ENCODE measurements around the gene OCA2. TPM values are rescaled to one million over a fixed set of nuclear protein-coding genes. Genes with fewer than 3 reads are reported as not detected.

OCA2 gene
- total and polyA plus RNA-seq, 2 of the 8 experiments (the other 6 are each of a cell fraction or from before 2014, with no cell fraction given) = 0.20 TPM

GRCh38 chr15:27970661-27971392 is 128.3 kb downstream of the OCA2 start:
- no peak for DNase-seq (ENCODE audit: low read depth in 1 of 2, low spot score in 2 of 2)
- TF ChIP-seq TEAD4 (IDR thresholded peaks at IDR 0.05; ENCODE audit: low read depth, low read length) = no peak
- TF ChIP-seq SP2 (IDR thresholded peaks at IDR 0.05; ENCODE audit: low read length) = no peak
- TF ChIP-seq ZNF274 (IDR thresholded peaks at IDR 0.05; ENCODE audit: borderline replicate concordance, extremely low read depth, low read length) = no peak
- TF ChIP-seq RNF2 (IDR thresholded peaks at IDR 0.05; ENCODE audit: borderline replicate concordance, low read depth, low read length, missing control alignments, poor library complexity, severe bottlenecking) = no peak
- TF ChIP-seq BCL11A (IDR thresholded peaks at IDR 0.05; ENCODE audit: low read depth in 2 of 2, low read length in 2 of 2) = no peak
- TF ChIP-seq CTCF (IDR thresholded peaks at IDR 0.05; ENCODE audit: control extremely low read depth in 1 of 3, insufficient read depth in 1 of 3, low read depth in 1 of 3, low read length in 3 of 3) = no peak
- no peak for TF ChIP-seq YY1 (IDR thresholded peaks at IDR 0.05; ENCODE audit: low read depth, low read length)
- no peak for TF ChIP-seq CTBP2 (IDR thresholded peaks at IDR 0.05; ENCODE audit: borderline replicate concordance, insufficient read depth, insufficient read length, low read length)
- CTCF ChIA-PET (ENCODE audit: partially characterized antibody) = no interaction called here
- no peaks in the 10 kb centered on the region for H3K79me2 ChIP-seq (ENCODE audit: control insufficient read depth in 1 of 2, insufficient read depth in 2 of 2, low read length in 2 of 2)
- WGBS, 2 experiments (ENCODE audit: extremely low coverage in 1 of 2, insufficient coverage in 1 of 2, insufficient read length in 1 of 2, insufficient replicate concordance in 2 of 2, low coverage in 1 of 2, low lambda C conversion rate in 2 of 2, missing lambda C conversion rate in 1 of 2) = 94% methylated on average over 24 of the region's 24 CpGs; no CpG with 5 or more reads in 1 of the 2 experiments
- no peak overlapping the region for H4K5ac ChIP-seq (ENCODE audit: insufficient read length, low read depth, low read length)
- H2BK120ac ChIP-seq (replicated peaks; ENCODE audit: low read depth, low read length) = no peak overlapping the region
- no peak overlapping the region for H4K91ac ChIP-seq (replicated peaks; ENCODE audit: insufficient read length, low read length)
- no peaks in the 10 kb centered on the region for H3K79me1 ChIP-seq (ENCODE audit: low read depth, low read length)
- no peak overlapping the region for H2BK15ac ChIP-seq (ENCODE audit: low read length)
- no peaks in the 10 kb centered on the region for H3K36me3 ChIP-seq (ENCODE audit: control insufficient read depth in 2 of 4, insufficient read depth in 4 of 4, low read length in 3 of 4)
- no peaks in the 10 kb centered on the region for H3K27me3 ChIP-seq (replicated peaks in 1 of 4; ENCODE audit: control insufficient read depth in 3 of 4, extremely low read depth in 1 of 4, insufficient read depth in 3 of 4, low read length in 3 of 4)
- no peak overlapping the region for H2BK12ac ChIP-seq (ENCODE audit: low read depth, low read length)
- no peak overlapping the region for H3K4me3 ChIP-seq (ENCODE audit: extremely low read depth in 1 of 4, insufficient read depth in 2 of 4, low read depth in 3 of 4, low read length in 4 of 4)
- no peaks in the 10 kb centered on the region for H3K23me2 ChIP-seq (ENCODE audit: low read depth, low read length)
- H3K23ac ChIP-seq (ENCODE audit: insufficient read length) = no peak overlapping the region
- FAIRE-seq = no peak
- no peak overlapping the region for H3K56ac ChIP-seq (replicated peaks; ENCODE audit: insufficient read length, low read depth, low read length)
- H2AK5ac ChIP-seq (ENCODE audit: low read depth, low read length) = no peak overlapping the region
- no peaks in the 10 kb centered on the region for H4K20me1 ChIP-seq (replicated peaks in 1 of 2; ENCODE audit: control insufficient read depth in 1 of 2, insufficient read depth in 2 of 2, low read length in 2 of 2)
- H4K8ac ChIP-seq (ENCODE audit: extremely low read depth, insufficient read depth, low read length) = no peak overlapping the region
- H3K9me3 ChIP-seq (ENCODE audit: insufficient read depth in 2 of 2, low read depth in 1 of 2, low read length in 1 of 2) = no peaks in the 10 kb centered on the region
- no peak overlapping the region for H2AFZ ChIP-seq (ENCODE audit: low read length)
- POLR2A ChIA-PET (ENCODE audit: partially characterized antibody) = no interaction called here
- no peak overlapping the region for H2BK20ac ChIP-seq (ENCODE audit: low read length)
- H3K9ac ChIP-seq (replicated peaks in 1 of 4; ENCODE audit: extremely low read depth in 1 of 4, low read depth in 3 of 4, low read length in 3 of 4) = no peak overlapping the region
- no peak overlapping the region for H3K14ac ChIP-seq (ENCODE audit: insufficient read length)
- no peak overlapping the region for H3K18ac ChIP-seq (ENCODE audit: extremely low read depth, low read length)
- no peak overlapping the region for H2BK5ac ChIP-seq (ENCODE audit: low read depth, low read length)
- H3K4ac ChIP-seq (replicated peaks; ENCODE audit: insufficient read length, low read depth, low read length) = no peak overlapping the region
- no peak overlapping the region for H3K4me2 ChIP-seq (ENCODE audit: insufficient read depth in 1 of 2, low read depth in 2 of 2, low read length in 2 of 2)
- no peak overlapping the region for H3K27ac ChIP-seq (ENCODE audit: low read depth, low read length)
- no peaks in the 10 kb centered on the region for H3K4me1 ChIP-seq (replicated peaks in 1 of 4; ENCODE audit: control insufficient read depth in 3 of 4, insufficient read depth in 4 of 4, low read length in 3 of 4)

Measured in H1 (cell line).